GM23248 (cell line): Measurements from ENCODE around the gene PEX10.

Source experiments
- EZH2 ChIP-seq: fragments of 200-600 bp; sonication (generic); IDR thresholded peaks from 2 replicates; pipeline ENCODE4 v1.6.1; 2018; ENCODE audit warnings: antibody characterized with exemption, mild to moderate bottlenecking; ENCODE audit not compliant: insufficient read depth, poor library complexity, severe bottlenecking
- EZH2phosphoT487 ChIP-seq: fragments of 200-600 bp; sonication (generic); IDR thresholded peaks from 2 replicates; pipeline ENCODE4 v1.6.1; 2018; ENCODE audit warnings: antibody characterized with exemption, moderate library complexity, mild to moderate bottlenecking, low read depth; ENCODE audit not compliant: insufficient read depth

- no peak for TF ChIP-seq EZH2
- no peak for TF ChIP-seq EZH2phosphoT487
These were observed 48.8 kb upstream of the PEX10 start for GRCh38 chr1:2460996-2461751.
